Thymus (tissue), 11 donors: ENCODE results near the gene RRAS. TPM values are rescaled to one million over a fixed set of nuclear protein-coding genes. Genes with fewer than 3 reads are reported as not detected.

Experiments used
- DNase-seq, 9 donors: peaks; one replicate each; pipeline ENCODE4 v3.0.0-alpha.2; 2013; ENCODE audit warnings: low spot score in 9 of 9, low read depth in 6 of 9, missing footprints in 1 of 9
- H3K27ac ChIP-seq, 2 donors: one replicate each; pipeline ENCODE4 v1.5.1; 2013; ENCODE audit warnings: control low read depth in 1 of 2, low read depth in 1 of 2, low read length in 1 of 2, mild to moderate bottlenecking in 1 of 2, moderate library complexity in 1 of 2
- H3K27me3 ChIP-seq, 2 donors: one replicate each; pipeline ENCODE4 v1.5.1; 2013; ENCODE audit warnings: low read length in 1 of 2; ENCODE audit not compliant: control insufficient read depth in 2 of 2, insufficient read depth in 1 of 2
- H3K36me3 ChIP-seq, 2 donors: one replicate each; pipeline ENCODE4 v1.5.1; 2013; ENCODE audit warnings: low read length in 1 of 2, mild to moderate bottlenecking in 1 of 2, moderate library complexity in 1 of 2; ENCODE audit not compliant: control insufficient read depth in 2 of 2, insufficient read depth in 2 of 2
- H3K4me1 ChIP-seq, 2 donors: one replicate each; pipeline ENCODE4 v1.5.1; 2013; ENCODE audit warnings: low read length in 2 of 2; ENCODE audit not compliant: control insufficient read depth in 2 of 2, insufficient read depth in 2 of 2
- H3K4me3 ChIP-seq, 2 donors: one replicate each; pipeline ENCODE4 v1.5.1; 2013; ENCODE audit warnings: low read length in 2 of 2, control low read depth in 1 of 2, mild to moderate bottlenecking in 1 of 2
- H3K9me3 ChIP-seq, 2 donors: one replicate each; pipeline ENCODE4 v1.5.1; 2013; ENCODE audit warnings: low read length in 1 of 2, mild to moderate bottlenecking in 1 of 2; ENCODE audit not compliant: control insufficient read depth in 2 of 2, insufficient read depth in 1 of 2
- WGBS: extraction: QIAGEN DNeasy Blood & Tissue Kit; methylation state at CpG from one replicate; pipeline ENCODE4 v1.1.7; 2013; 5-methylcytosine and 5-hydroxymethylcytosine counted together
- polyA plus RNA-seq: library from polyadenylated mRNA; stranded (reverse); fragments of 200-250 nt; gene quantifications from one replicate; pipeline ENCODE4 v1.2.3, GENCODE V29; 2013
- total RNA-seq: library from RNA; stranded (reverse); fragments of 120-200 nt; gene quantifications from one replicate; pipeline ENCODE4 v1.2.4, GENCODE V29; 2013
- donor health status: healthy.

The RRAS gene
- total and polyA plus RNA-seq, 2 donors, result 12.7 to 60.9 TPM

DNA sequence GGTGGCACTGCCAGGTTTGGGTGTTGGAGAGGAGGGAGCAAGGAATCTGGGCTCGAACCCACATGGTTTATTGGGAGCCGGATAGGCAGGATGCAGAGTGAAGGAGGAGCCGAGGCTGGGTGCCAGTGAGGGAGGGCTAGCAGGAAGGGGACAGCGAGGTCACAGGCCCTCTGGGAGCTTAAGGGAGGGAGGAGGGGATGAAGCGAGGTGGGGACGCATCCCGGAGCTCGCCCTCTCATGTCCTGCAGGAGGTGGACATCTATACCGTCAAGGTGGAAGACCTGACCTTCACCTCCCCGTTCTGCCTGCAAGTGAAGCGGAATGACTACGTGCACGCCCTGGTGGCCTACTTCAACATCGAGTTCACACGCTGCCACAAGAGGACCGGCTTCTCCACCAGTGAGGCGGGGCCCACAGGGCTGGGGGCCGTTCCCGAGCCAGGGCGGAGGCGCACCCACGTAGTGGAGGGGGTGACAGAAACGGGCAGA lies 45.9 kb upstream of the RRAS start:
- WGBS, result 91% methylated on average over 23 of the region's 23 CpGs
- Histone ChIP-seq H3K27ac (no peak overlapping the region), H3K4me1 (peaks cover 4 to 7% of the 10 kb centered on the region in 2 donors), H3K4me3 (no peak overlapping the region), H3K27me3 (peaks cover 14 to 24% of the 10 kb centered on the region in 2 donors), H3K36me3 (peaks cover 54 to 56% of the 10 kb centered on the region in 2 donors), H3K9me3 (peaks cover 0 to 12% of the 10 kb centered on the region in 2 donors)
- no peak for DNase-seq

- peaks cover 0 to 5% of the 10 kb centered on the region in 2 donors for H3K9me3 ChIP-seq
- H3K27ac ChIP-seq, result no peak overlapping the region
- no peak overlapping the region for H3K4me3 ChIP-seq
- WGBS, result 93% methylated on average over 13 of the region's 13 CpGs
- H3K36me3 ChIP-seq, result peaks cover 56 to 58% of the 10 kb centered on the region in 2 donors
- peaks cover 5 to 10% of the 10 kb centered on the region in 2 donors for H3K4me1 ChIP-seq
- DNase-seq, result no peak
- H3K27me3 ChIP-seq, result peaks cover 6 to 16% of the 10 kb centered on the region in 2 donors
Observed at GRCh38 chr19:49684983-49685553, 45.1 kb upstream of the RRAS start.

- H3K27ac ChIP-seq, result no peak overlapping the region
- DNase-seq, result no peak
- H3K9me3 ChIP-seq, result no peaks in the 10 kb centered on the region
- H3K4me3 ChIP-seq, result no peak overlapping the region
- peaks cover 1 to 9% of the 10 kb centered on the region in 2 donors for H3K27me3 ChIP-seq
- peaks cover 5 to 16% of the 10 kb centered on the region in 2 donors for H3K4me1 ChIP-seq
- H3K36me3 ChIP-seq, result peaks cover 56 to 60% of the 10 kb centered on the region in 2 donors
- WGBS, result 96% methylated on average over 35 of the region's 35 CpGs
Observed at GRCh38 chr19:49684251-49684982, 44.5 kb upstream of the RRAS start.

DNA sequence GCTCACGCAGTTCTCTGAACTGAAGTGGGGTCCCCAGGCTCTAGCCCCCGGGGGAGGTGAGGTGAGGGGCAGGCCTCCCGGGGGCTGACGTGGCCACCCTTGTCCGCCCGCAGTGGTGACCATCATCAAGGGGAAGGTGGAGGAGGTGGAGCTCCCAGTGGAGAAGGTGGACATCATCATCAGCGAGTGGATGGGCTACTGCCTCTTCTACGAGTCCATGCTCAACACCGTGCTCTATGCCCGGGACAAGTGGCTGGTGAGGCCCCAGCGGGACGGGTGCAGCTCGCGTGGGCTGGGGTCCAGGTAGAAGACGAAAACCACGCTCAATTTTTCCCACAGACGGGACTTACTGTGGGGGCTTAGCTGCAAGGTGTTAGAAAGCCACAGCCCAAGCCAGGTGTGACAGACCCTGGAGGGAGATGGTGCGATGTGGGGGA lies 43.9 kb upstream of the RRAS start:
- Histone ChIP-seq H3K27ac (no peak overlapping the region), H3K27me3 (peaks cover 0 to 3% of the 10 kb centered on the region in 2 donors), H3K9me3 (no peaks in the 10 kb centered on the region), H3K36me3 (peaks cover 56 to 60% of the 10 kb centered on the region in 2 donors), H3K4me3 (no peak overlapping the region), H3K4me1 (peaks cover 5 to 21% of the 10 kb centered on the region in 2 donors)
- WGBS, result 97% methylated on average over 18 of the region's 18 CpGs
- DNase-seq, result no peak

DNA sequence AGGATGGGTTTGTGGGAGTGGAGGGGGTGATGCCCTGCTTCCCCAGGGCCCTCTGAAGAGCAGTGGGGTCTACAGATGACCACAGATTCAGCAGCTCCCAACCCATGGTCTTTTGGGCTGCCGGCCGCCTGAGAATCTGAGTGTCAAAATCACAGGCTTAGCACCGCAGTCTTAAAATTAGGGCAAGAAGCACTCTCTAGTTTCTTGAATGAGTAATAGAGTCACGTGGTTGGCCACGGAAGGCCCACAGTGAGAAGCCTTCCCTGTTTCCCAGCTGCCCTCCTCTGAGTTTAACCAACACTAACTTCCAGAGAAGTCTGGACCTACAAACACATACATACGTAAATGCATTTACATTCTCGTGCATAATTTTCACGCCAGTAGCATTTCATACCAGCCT lies 42.3 kb upstream of the RRAS start:
- Histone ChIP-seq H3K36me3 (peaks cover 53 to 55% of the 10 kb centered on the region in 2 donors), H3K4me1 (peaks cover 11 to 32% of the 10 kb centered on the region in 2 donors), H3K4me3 (no peak overlapping the region), H3K27me3 (no peaks in the 10 kb centered on the region), H3K9me3 (no peaks in the 10 kb centered on the region), H3K27ac (no peak overlapping the region)
- no peak for DNase-seq
- WGBS, result 96% methylated on average over 8 of the region's 8 CpGs

GRCh38 chr19:49681830-49682229 lies 41.9 kb upstream of the RRAS start:
- no peak overlapping the region for H3K4me3 ChIP-seq
- H3K9me3 ChIP-seq, result no peaks in the 10 kb centered on the region
- no peak overlapping the region for H3K27ac ChIP-seq
- peaks cover 50 to 53% of the 10 kb centered on the region in 2 donors for H3K36me3 ChIP-seq
- WGBS, result 98% methylated on average over 19 of the region's 19 CpGs
- no peak for DNase-seq
- peaks cover 11 to 32% of the 10 kb centered on the region in 2 donors for H3K4me1 ChIP-seq
- no peaks in the 10 kb centered on the region for H3K27me3 ChIP-seq

GRCh38 chr19:49680421-49681351 lies 40.7 kb upstream of the RRAS start:
- Histone ChIP-seq H3K27me3 (no peaks in the 10 kb centered on the region), H3K36me3 (peaks cover 41 to 43% of the 10 kb centered on the region in 2 donors), H3K4me3 (peak overlapping the region in 1 of 2 donors; percentile 20), H3K4me1 (peaks cover 15 to 38% of the 10 kb centered on the region in 2 donors), H3K27ac (peak overlapping the region; percentile 26 to 56), H3K9me3 (no peaks in the 10 kb centered on the region)
- peak; percentile 63 to 96 (median 82) for DNase-seq
- WGBS, result 44% methylated on average over 40 of the region's 40 CpGs

- no peaks in the 10 kb centered on the region for H3K27me3 ChIP-seq
- no peak overlapping the region for H3K4me3 ChIP-seq
- DNase-seq, result no peak
- H3K27ac ChIP-seq, result peak overlapping the region in 1 of 2 donors; percentile 26
- WGBS, result 88% methylated on average over 10 of the region's 10 CpGs
- H3K36me3 ChIP-seq, result peaks cover 34 to 35% of the 10 kb centered on the region in 2 donors
- no peaks in the 10 kb centered on the region for H3K9me3 ChIP-seq
- peaks cover 15 to 38% of the 10 kb centered on the region in 2 donors for H3K4me1 ChIP-seq
Observed at GRCh38 chr19:49679771-49680413, 39.9 kb upstream of the RRAS start.
